22Rv1 (cell line): ENCODE results near the gene RBCK1.

Experiments
- ZFX ChIP-seq: fragments of 450-650 bp; IDR thresholded peaks from 2 replicates; pipeline ENCODE4 v1.6.1; 2017; ENCODE audit warnings: antibody characterized with exemption, borderline replicate concordance
- TF ChIP-seq, protein P1 (sequence below): fragments of 450-650 bp; IDR thresholded peaks from 2 replicates; pipeline ENCODE4 v1.5.1; 2017; ENCODE audit warnings: mild to moderate bottlenecking

DNA sequence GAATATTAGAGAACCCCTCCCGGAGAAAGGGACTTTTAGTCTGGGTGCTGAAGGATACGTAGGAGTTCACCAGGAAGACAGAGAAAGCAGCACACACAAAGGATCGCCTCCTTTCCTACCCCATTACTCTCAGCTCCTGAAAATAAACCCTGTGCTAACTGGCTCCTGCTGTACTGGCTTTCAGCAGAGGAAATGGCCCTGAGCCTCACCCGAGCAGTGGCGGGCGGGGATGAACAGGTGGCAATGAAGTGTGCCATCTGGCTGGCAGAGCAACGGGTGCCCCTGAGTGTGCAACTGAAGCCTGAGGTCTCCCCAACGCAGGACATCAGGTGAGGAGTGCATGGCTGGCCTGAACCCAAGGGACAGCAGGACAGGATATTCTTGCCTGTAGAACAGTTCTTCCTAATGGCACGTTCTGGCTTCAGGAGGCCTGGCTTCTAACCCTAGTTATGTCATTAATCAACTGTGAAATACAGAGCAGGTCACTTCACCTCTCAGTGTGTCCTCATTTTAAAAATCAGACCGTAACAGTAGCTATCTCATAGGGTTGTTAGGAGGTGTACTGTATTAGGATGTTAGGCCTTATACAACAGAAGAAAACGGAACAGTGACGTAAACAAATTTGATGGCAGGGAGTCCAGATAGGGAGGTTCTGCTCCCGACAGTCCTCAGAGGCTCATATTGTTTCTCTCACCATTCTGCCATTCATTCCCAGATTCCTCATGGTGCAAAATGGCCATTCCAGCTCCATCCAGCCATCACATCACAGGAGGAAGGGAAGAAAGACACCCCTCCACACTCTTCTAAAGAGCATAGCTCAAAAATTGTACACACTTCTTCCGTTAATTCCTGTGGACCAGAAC lies 1.8 kb downstream of the RBCK1 start:
- TF ChIP-seq, protein P1, sequence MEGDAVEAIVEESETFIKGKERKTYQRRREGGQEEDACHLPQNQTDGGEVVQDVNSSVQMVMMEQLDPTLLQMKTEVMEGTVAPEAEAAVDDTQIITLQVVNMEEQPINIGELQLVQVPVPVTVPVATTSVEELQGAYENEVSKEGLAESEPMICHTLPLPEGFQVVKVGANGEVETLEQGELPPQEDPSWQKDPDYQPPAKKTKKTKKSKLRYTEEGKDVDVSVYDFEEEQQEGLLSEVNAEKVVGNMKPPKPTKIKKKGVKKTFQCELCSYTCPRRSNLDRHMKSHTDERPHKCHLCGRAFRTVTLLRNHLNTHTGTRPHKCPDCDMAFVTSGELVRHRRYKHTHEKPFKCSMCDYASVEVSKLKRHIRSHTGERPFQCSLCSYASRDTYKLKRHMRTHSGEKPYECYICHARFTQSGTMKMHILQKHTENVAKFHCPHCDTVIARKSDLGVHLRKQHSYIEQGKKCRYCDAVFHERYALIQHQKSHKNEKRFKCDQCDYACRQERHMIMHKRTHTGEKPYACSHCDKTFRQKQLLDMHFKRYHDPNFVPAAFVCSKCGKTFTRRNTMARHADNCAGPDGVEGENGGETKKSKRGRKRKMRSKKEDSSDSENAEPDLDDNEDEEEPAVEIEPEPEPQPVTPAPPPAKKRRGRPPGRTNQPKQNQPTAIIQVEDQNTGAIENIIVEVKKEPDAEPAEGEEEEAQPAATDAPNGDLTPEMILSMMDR, result no peak
- TF ChIP-seq ZFX, result no peak
